Calu3 (cell line): ENCODE data around the gene GALNT5. TPM values are rescaled to one million over a fixed set of nuclear protein-coding genes. Genes with fewer than 3 reads are reported as not detected.

ENCODE experiments used
- BruUV-seq: library from RNA; stranded (reverse); fragments of 400-500 nt; replicated peaks from 2 replicates; lab custom pipeline; 2021; lab: Mats Ljungman, UMichigan
- CTCF ChIA-PET: fragments of 300-600 bp; sonication (Branson Sonifier 250); formaldehyde crosslinking; loops from one replicate; lab custom pipeline; 2022; ENCODE audit warnings: antibody characterized with exemption; lab: Charles Lee
- DNase-seq: peaks from one replicate; pipeline ENCODE4 v3.0.0; 2022
- H3K27ac Mint-ChIP-seq: one replicate; pipeline ENCODE4 v1.8.0; 2022; ENCODE audit warnings: mixed read lengths; ENCODE audit not compliant: unreplicated experiment
- H3K27me3 Mint-ChIP-seq: one replicate; pipeline ENCODE4 v1.8.0; 2022; ENCODE audit warnings: mixed read lengths; ENCODE audit not compliant: unreplicated experiment
- H3K36me3 Mint-ChIP-seq: one replicate; pipeline ENCODE4 v1.8.0; 2022; ENCODE audit warnings: mild to moderate bottlenecking, moderate library complexity, mixed read lengths; ENCODE audit not compliant: insufficient read depth, unreplicated experiment
- H3K4me1 Mint-ChIP-seq: one replicate; pipeline ENCODE4 v1.8.0; 2022; ENCODE audit warnings: mild to moderate bottlenecking, low read depth, mixed read lengths; ENCODE audit not compliant: unreplicated experiment
- H3K4me3 Mint-ChIP-seq: one replicate; pipeline ENCODE4 v1.8.0; 2022; ENCODE audit warnings: mild to moderate bottlenecking, low read depth, moderate library complexity, mixed read lengths; ENCODE audit not compliant: unreplicated experiment
- H3K9me3 Mint-ChIP-seq: one replicate; pipeline ENCODE4 v1.8.0; 2022; ENCODE audit warnings: low read depth, mixed read lengths; ENCODE audit not compliant: unreplicated experiment
- intact Hi-C: fragments of 100-400 bp; cut with micrococcal nuclease; formaldehyde crosslinking; loops from one replicate; pipeline ENCODE4 v1.10.0; 2022; ENCODE audit not compliant: unreplicated experiment
- total RNA-seq: library from RNA; stranded (reverse); gene quantifications from 2 replicates; pipeline ENCODE4 v1.2.3, GENCODE V29; 2022
- TF ChIP-seq, protein P1 (sequence below): fragments of 200-600 bp; IDR thresholded peaks from one replicate; pipeline ENCODE4 v1.8.0; 2022; ENCODE audit warnings: antibody characterized with exemption; ENCODE audit not compliant: unreplicated experiment

GALNT5 gene
- total RNA-seq, 1 experiment from 2014 or later: 51.7 TPM

- Mint-ChIP-seq H3K4me3 (no peak overlapping the region), H3K27ac (no peak overlapping the region), H3K4me1 (peaks cover 15% of the 10 kb centered on the region), H3K27me3 (no peaks in the 10 kb centered on the region), H3K36me3 (no peaks in the 10 kb centered on the region), H3K9me3 (no peaks in the 10 kb centered on the region)
- CTCF ChIA-PET: no interaction called here
- TF ChIP-seq, protein P1, sequence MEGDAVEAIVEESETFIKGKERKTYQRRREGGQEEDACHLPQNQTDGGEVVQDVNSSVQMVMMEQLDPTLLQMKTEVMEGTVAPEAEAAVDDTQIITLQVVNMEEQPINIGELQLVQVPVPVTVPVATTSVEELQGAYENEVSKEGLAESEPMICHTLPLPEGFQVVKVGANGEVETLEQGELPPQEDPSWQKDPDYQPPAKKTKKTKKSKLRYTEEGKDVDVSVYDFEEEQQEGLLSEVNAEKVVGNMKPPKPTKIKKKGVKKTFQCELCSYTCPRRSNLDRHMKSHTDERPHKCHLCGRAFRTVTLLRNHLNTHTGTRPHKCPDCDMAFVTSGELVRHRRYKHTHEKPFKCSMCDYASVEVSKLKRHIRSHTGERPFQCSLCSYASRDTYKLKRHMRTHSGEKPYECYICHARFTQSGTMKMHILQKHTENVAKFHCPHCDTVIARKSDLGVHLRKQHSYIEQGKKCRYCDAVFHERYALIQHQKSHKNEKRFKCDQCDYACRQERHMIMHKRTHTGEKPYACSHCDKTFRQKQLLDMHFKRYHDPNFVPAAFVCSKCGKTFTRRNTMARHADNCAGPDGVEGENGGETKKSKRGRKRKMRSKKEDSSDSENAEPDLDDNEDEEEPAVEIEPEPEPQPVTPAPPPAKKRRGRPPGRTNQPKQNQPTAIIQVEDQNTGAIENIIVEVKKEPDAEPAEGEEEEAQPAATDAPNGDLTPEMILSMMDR: no peak
- intact Hi-C loops: no loop called here
- BruUV-seq: no TSS peak
- no peak for DNase-seq
These were observed 64.0 kb downstream of the GALNT5 start for GRCh38 chr2:157321466-157321865.

- no TSS peak for BruUV-seq
- H3K27ac Mint-ChIP-seq: no peak overlapping the region
- H3K4me1 Mint-ChIP-seq: peaks cover 15% of the 10 kb centered on the region
- no peaks in the 10 kb centered on the region for H3K36me3 Mint-ChIP-seq
- H3K27me3 Mint-ChIP-seq: no peaks in the 10 kb centered on the region
- TF ChIP-seq, protein P1: no peak
- intact Hi-C loops: no loop called here
- no peak for DNase-seq
- H3K9me3 Mint-ChIP-seq: no peaks in the 10 kb centered on the region
- no peak overlapping the region for H3K4me3 Mint-ChIP-seq
- CTCF ChIA-PET: no interaction called here
These were observed 64.9 kb downstream of the GALNT5 start for GRCh38 chr2:157322432-157322831.

- Mint-ChIP-seq H3K27me3 (no peaks in the 10 kb centered on the region), H3K36me3 (no peaks in the 10 kb centered on the region), H3K4me3 (no peak overlapping the region), H3K9me3 (no peaks in the 10 kb centered on the region), H3K4me1 (peaks cover 21% of the 10 kb centered on the region), H3K27ac (no peak overlapping the region)
- no TSS peak for BruUV-seq
- CTCF ChIA-PET: no interaction called here
- intact Hi-C loops: no loop called here
- no peak for DNase-seq
- TF ChIP-seq, protein P1: no peak
These were observed 66.9 kb downstream of the GALNT5 start for GRCh38 chr2:157324331-157324843.

- H3K27ac Mint-ChIP-seq: no peak within 1 kb of the TSS
- H3K9me3 Mint-ChIP-seq: no peaks in the 10 kb centered on the region
- no peaks in the 10 kb centered on the region for H3K27me3 Mint-ChIP-seq
- intact Hi-C loops: loop anchor here (5.0 kb wide), 2 partner anchors 162 to 272 kb away; no protein-coding TSS in a partner anchor
- CTCF ChIA-PET: interaction anchor here (1.3 kb wide), 1 partner anchor 11 kb away, joined by 6 read pairs; no protein-coding TSS in a partner anchor
- no peak for DNase-seq
- BruUV-seq: no TSS peak
- TF ChIP-seq, protein P1: no peak
- H3K4me1 Mint-ChIP-seq: peaks cover 28% of the 10 kb centered on the region
- no peaks in the 10 kb centered on the region for H3K36me3 Mint-ChIP-seq
- H3K4me3 Mint-ChIP-seq: no peak within 1 kb of the TSS
These were observed 68.3 kb downstream of the GALNT5 start, which contains the start of gene ERMN for GRCh38 chr2:157325786-157326185. Gene ERMN (minus strand): TSS chr2:157325824. CDS start chr2:157325642, 182 bp downstream.
